HG03460 (cell line): ENCODE measurements around the gene GAL.
"Not testable (repeated sequence)": the region's sequence is repeated elsewhere in the genome, so short reads cannot be mapped to it uniquely, and the experiment has no call there.

Source experiments
- ATAC-seq: cut with Tn5 transposase; IDR thresholded peaks from one replicate; pipeline ENCODE4 v1.9.1; 2021; ENCODE audit not compliant: unreplicated experiment

Gene GAL

GRCh38 chr11:68684385-68685356 lies at the start of gene GAL:
GAL (plus strand) TSS chr11:68684544; CDS start chr11:68684924, 380 bp downstream.
- ATAC-seq, result no peak

DNA sequence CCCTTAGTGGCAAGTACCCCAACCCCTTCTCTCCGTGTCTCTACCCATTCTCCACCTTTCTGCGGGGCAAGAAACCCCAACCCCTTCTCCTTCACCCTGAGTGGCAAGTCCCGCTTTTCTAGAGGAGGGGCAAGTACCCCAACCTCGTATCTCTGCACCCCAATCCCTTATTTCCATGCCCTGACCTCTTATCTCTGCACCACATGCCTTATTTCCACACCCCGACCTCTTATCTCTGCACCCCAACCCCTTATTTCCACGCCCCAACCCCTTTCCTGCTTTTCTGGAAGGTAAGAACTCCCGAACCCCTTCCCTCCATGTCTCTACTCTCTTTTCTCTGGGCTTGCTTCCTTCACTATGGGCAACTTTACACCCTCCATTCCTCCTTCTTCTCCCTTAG lies 49.7 kb upstream of the GAL start:
- not testable (repeated sequence) for ATAC-seq

GRCh38 chr11:68635172-68635571 lies 49.2 kb upstream of the GAL start:
- ATAC-seq, result not testable (repeated sequence)

DNA sequence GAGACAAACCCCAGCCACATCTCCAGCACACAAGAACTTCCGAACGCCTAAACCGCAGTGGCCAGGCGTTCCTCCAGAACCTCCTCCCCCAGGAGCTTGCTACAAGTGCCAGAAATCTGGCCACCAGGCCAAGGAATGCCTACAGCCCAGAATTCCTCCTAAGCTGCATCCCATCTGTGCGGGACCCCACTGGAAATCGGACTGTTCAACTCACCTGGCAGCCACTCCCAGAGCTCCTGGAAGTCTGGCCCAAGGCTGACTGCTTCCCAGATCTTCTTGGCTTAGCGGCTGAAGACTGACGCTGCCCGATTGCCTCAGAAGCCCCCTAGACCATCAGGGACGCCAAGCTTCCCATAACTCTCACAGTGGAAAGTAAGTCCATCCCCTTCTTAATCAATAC lies 48.5 kb upstream of the GAL start:
- not testable (repeated sequence) for ATAC-seq

DNA sequence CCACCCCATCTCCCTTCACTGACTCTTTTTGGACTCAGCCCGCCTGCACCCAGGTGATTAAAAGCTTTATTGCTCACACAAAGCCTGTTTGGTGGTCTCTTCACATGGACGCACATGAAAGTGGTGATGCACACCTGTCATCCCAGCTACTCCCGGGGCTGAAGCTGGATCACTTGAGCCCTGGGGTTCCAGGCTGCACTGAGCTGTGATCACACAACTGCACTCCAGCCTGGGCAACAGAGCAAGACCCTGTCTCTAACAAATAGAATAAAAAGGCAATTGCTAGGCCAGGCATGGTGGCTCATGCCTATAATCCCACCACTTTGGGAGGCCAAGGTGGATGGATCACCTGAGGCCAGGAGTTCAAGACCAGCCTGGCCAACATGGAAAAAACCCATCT lies 45.0 kb upstream of the GAL start:
- not testable (repeated sequence) for ATAC-seq

GRCh38 chr11:68641880-68642279 lies 42.5 kb upstream of the GAL start:
- no peak for ATAC-seq

GRCh38 chr11:68643585-68643984 lies 40.8 kb upstream of the GAL start:
- no peak for ATAC-seq

DNA sequence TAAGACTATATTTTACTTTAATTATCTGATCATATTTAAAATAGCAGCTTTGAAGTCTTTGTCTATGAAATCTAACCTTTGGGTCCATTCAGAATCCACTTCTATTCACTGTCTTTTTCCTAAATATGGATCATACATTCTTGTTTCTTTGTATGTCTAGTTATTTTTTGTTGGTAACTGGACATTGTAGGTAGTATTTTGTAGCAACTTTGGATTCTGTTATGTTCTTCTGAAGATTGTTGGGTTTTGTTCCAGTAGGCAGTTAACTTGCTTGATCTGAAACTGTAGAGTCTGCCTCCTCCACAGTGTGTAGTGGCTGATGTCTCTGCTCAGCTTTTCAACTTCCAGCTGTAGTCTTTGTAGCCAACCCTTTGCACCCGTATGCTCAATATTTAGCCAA lies 37.5 kb upstream of the GAL start:
- no peak for ATAC-seq

DNA sequence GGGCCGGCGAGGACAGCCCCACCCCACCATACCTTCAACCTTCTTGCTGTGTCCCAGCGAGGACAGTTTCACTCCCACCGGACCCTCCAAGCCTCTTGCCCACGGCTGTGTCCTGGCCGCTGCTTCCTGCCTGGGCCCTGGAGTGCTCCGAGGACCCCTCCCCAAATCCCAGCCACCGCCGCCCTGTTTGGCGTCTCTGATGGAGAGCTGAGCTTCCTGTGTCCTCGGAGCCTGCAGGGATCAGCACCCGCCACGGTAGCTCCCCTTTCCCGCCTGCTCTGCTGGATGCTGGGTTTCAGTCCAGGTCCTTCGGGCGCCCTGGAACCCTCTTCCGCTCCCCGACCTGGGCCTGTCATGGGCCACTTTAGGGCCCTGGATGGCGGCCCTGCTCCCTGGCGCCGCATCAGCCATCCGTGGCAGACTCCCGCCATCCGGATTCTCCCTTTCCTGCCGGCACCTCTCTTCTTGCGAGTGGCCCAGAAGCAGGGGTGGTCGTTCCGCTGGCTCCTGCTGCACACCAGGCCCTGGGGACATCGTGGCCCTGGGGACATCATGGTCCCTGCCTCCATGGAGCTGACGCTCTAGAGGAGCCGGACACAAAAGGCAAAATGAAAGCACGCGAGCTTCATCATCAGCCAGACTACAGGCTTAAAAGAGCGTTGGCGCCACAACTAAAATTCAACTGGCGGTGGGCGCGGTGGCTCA lies 34.3 kb upstream of the GAL start:
- no peak for ATAC-seq

- no peak for ATAC-seq
These were observed 33.5 kb upstream of the GAL start for GRCh38 chr11:68650801-68651200.

GRCh38 chr11:68651208-68651984 lies 32.9 kb upstream of the GAL start:
- ATAC-seq, result no peak

DNA sequence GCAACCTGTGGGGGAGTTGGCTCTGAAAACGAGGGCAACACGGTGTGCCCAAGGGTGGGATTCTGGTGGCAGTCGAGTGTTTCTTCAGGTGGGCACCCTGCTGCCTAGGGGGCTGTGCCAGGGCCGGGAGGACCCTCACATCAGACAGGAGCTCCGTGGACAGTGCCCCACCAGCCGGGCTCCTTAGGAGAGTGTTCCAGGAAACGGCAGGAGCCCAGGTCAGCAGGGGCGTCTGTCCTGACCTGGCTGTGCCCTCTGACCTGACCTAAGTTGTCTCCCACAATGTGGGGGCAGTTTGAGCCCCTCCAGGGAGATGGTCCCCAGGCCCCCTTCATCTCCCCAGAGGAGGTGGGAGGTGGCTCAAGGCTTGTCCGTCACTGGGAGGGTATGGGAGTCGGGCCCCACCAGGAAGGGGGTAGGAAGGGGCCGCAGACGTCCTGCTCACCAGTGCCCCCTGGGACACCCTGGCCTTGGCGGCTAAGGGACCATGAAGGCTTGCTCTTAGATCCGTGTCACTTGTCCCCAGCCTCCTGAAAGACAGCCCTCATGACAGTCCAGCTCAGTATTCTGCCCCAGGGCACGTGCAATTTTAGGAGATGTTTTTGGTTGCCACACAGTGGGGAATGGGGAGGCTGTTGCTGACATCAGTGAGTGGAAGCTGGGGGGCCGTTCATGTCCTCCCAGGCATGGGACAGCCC lies 32.2 kb upstream of the GAL start:
- no peak for ATAC-seq

GRCh38 chr11:68652683-68653156 lies 31.6 kb upstream of the GAL start:
- ATAC-seq, result no peak

DNA sequence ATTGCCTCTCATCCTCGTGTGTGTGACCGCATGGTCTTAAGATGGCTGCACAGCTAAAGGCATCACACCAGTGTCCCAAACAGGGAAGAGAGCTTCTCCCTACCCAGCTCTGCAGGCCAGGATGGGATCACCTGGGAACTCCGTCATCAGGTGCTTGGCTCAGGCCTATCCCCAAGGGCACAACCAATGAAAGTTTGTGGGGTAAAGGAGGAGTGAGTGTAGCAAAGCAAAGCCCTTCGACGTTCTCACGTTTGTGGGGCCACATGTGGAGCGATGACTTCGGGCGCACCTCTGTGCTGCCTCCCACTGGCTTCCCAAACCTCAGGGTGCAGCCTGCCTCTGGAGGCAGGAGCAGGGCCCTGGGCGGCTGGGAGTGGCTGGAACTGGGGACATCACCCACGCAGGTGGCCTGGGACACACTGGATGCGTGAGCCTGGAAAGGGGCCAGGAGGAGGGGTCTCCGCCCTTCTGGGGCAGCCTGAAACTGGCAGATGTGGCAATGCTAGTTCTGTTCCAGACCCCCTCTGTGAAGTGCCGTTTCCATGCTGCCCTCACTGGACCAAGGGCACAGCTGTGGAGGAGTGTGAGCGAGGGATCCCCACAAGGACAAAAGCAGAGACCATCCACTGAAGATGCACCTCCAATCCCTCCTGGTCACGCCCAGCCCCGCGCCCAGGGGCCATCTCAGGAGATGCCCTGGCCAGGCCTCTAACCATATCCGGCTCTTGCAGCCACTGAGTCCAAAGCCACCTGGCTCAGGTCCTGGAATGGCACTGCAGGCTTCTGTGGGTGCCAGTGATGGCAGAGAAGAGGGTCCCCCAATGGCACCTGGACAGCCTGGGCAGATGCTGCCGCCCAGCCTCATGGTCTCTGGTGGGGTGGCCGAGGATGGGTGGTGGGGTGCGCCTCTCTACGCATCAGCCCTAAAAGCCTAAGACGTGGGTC lies 30.6 kb upstream of the GAL start:
- no peak for ATAC-seq

- ATAC-seq, result no peak
These were observed 29.4 kb upstream of the GAL start for GRCh38 chr11:68654978-68655377.

DNA sequence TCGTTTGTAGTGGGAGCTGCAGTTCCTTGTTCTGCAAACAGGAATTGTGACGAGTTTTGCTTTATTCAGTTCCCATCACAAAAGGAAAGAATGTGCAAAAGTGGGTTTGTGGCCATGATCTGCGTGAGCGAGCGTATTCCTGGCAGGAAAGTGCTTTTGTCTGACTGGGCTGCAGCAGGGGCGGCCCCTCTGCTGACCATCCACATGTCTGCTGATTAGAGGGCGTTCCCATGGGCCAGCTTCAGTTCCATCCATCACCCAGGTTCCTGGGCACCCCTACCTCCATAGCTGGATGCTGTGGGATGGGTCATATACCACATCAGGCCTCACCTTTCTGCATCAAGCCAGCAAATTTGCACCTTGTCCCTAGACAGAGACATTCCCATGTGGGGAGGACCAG lies 28.9 kb upstream of the GAL start:
- ATAC-seq, result no peak

GRCh38 chr11:68655806-68656205 lies 28.5 kb upstream of the GAL start:
- no peak for ATAC-seq

DNA sequence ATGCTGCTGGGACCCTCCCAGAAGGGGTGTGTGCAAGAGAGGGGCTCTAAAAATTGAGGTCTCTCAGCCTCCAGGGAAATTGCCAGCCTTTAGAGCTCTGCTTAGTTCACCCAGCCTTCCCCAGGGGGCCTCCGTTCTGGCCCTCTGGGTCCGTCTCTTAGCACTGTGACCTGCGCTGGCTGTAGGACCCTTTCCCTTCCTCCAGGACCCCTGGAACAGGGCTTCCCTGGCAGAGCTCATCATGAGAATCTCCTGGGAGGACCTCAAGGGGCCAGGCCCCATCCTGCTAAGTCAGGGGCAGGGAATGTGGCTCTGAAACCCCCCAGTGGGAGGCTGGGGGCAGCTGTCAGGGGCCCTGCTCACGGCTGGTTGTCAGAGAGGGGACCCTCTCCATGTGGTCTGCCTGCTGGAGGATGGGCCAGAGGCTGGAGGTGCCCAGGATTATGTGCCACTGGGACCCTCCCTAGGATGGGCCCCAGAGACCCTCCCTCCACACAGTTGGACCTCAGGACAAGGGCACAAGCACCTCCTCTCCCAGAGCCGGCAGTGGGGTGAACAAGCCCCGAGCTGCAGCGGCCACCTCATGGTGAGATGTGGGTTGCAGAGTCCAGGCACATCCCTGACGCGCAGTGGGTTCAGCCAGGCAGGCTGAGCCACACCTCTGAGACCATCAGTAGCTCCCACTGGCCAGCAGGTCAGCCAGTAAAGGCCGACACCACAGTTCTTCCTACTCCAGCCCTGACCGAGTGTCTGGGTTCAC lies 27.1 kb upstream of the GAL start:
- ATAC-seq, result no peak

GRCh38 chr11:68658097-68658496 lies 26.2 kb upstream of the GAL start:
- ATAC-seq, result no peak
